H9 (cell line): ENCODE measurements around the gene SNPH. TPM values are rescaled to one million over a fixed set of nuclear protein-coding genes. Genes with fewer than 3 reads are reported as not detected.

ENCODE experiments used
- DNase-seq: peaks from one replicate; pipeline ENCODE4 v3.0.0-alpha.2; 2017
- H2AFZ ChIP-seq: one replicate; pipeline ENCODE4 v1.6.1; 2013; ENCODE audit warnings: mild to moderate bottlenecking, low read length, control low read depth, moderate library complexity
- H2AK5ac ChIP-seq: 2 replicates; pipeline ENCODE4 v1.6.1; 2013; ENCODE audit warnings: low read length, control low read depth, mixed read lengths; ENCODE audit not compliant: insufficient read length
- H2BK120ac ChIP-seq: one replicate; pipeline ENCODE4 v1.6.1; 2013; ENCODE audit warnings: low read depth, mild to moderate bottlenecking, low read length, control low read depth, inconsistent platforms; ENCODE audit not compliant: poor library complexity, severe bottlenecking
- H2BK12ac ChIP-seq: 2 replicates; pipeline ENCODE4 v1.6.1; 2013; ENCODE audit warnings: low read length, control low read depth, mixed read lengths, low read depth; ENCODE audit not compliant: insufficient read length
- H2BK15ac ChIP-seq: 2 replicates; pipeline ENCODE4 v1.6.1; 2013; ENCODE audit warnings: low read depth, low read length, control low read depth
- H2BK20ac ChIP-seq: one replicate; pipeline ENCODE4 v1.6.1; 2013; ENCODE audit warnings: low read depth, mild to moderate bottlenecking, low read length, control low read depth, inconsistent platforms; ENCODE audit not compliant: poor library complexity, severe bottlenecking
- H2BK5ac ChIP-seq: 2 replicates; pipeline ENCODE4 v1.6.1; 2013; ENCODE audit warnings: low read length, control low read depth, mixed read lengths; ENCODE audit not compliant: insufficient read length
- H3K14ac ChIP-seq: 2 replicates; pipeline ENCODE4 v1.6.1; 2013; ENCODE audit warnings: low read length, control low read depth; ENCODE audit not compliant: insufficient read depth
- H3K18ac ChIP-seq: 2 replicates; pipeline ENCODE4 v1.6.1; 2013; ENCODE audit warnings: low read depth, mild to moderate bottlenecking, mixed read lengths, low read length, control low read depth; ENCODE audit not compliant: insufficient read length
- H3K23ac ChIP-seq: 2 replicates; pipeline ENCODE4 v1.6.1; 2013; ENCODE audit warnings: low read length, control low read depth, mixed read lengths, low read depth; ENCODE audit not compliant: insufficient read length
- H3K23me2 ChIP-seq: 2 replicates; pipeline ENCODE4 v1.6.1; 2013; ENCODE audit warnings: low read depth, mild to moderate bottlenecking, mixed read lengths, low read length, control low read depth; ENCODE audit not compliant: insufficient read length, poor library complexity, severe bottlenecking
- H3K27ac ChIP-seq: 2 replicates; pipeline ENCODE4 v1.5.1; 2013; ENCODE audit warnings: low read length, control low read depth, mixed read lengths, low read depth; ENCODE audit not compliant: insufficient read length
- H3K27me3 ChIP-seq: 2 replicates; pipeline ENCODE4 v1.6.1; 2013; ENCODE audit warnings: low read length, control low read depth, inconsistent platforms; ENCODE audit not compliant: insufficient read depth
- H3K4ac ChIP-seq: 2 replicates; pipeline ENCODE4 v1.6.1; 2013; ENCODE audit warnings: low read depth, mild to moderate bottlenecking, control low read depth, inconsistent platforms, low read length, moderate library complexity
- H3K4me1 ChIP-seq: 2 replicates; pipeline ENCODE4 v1.6.1; 2013; ENCODE audit warnings: low read length, control low read depth, inconsistent platforms; ENCODE audit not compliant: insufficient read depth
- H3K4me2 ChIP-seq: 2 replicates; pipeline ENCODE4 v1.6.1; 2013; ENCODE audit warnings: low read length, control low read depth, mixed read lengths; ENCODE audit not compliant: insufficient read length, insufficient read depth
- H3K56ac ChIP-seq: 2 replicates; pipeline ENCODE4 v1.6.1; 2013; ENCODE audit warnings: low read depth, mild to moderate bottlenecking, mixed read lengths, low read length, control low read depth; ENCODE audit not compliant: insufficient read length
- H3K79me1 ChIP-seq: 2 replicates; pipeline ENCODE4 v1.6.1; 2013; ENCODE audit warnings: low read depth, mild to moderate bottlenecking, moderate library complexity, low read length, control low read depth, inconsistent platforms; ENCODE audit not compliant: insufficient read depth, poor library complexity, severe bottlenecking
- H3K79me2 ChIP-seq: 2 replicates; pipeline ENCODE4 v1.6.1; 2013; ENCODE audit warnings: low read length, control low read depth, inconsistent platforms; ENCODE audit not compliant: insufficient read depth
- H3K9ac ChIP-seq: 2 replicates; pipeline ENCODE4 v1.6.1; 2013; ENCODE audit warnings: low read length, control low read depth, mixed read lengths; ENCODE audit not compliant: insufficient read length; ENCODE audit errors: extremely low read depth
- H3K9me3 ChIP-seq: one replicate; pipeline ENCODE4 v1.6.1; 2013; ENCODE audit warnings: low read depth, low read length, inconsistent platforms; ENCODE audit not compliant: control insufficient read depth
- H3T11ph ChIP-seq: one replicate; pipeline ENCODE4 v1.6.1; 2013; ENCODE audit warnings: mild to moderate bottlenecking, low read length, control low read depth, inconsistent platforms
- H4K20me1 ChIP-seq: one replicate; pipeline ENCODE4 v1.6.1; 2013; ENCODE audit not compliant: control insufficient read depth, insufficient read length, insufficient read depth
- H4K5ac ChIP-seq: 2 replicates; pipeline ENCODE4 v1.6.1; 2013; ENCODE audit warnings: low read depth, mild to moderate bottlenecking, mixed read lengths, low read length, control low read depth; ENCODE audit not compliant: insufficient read length
- H4K8ac ChIP-seq: replicated peaks from 2 replicates; pipeline ENCODE4 v1.6.1; 2013; ENCODE audit warnings: low read length, control low read depth, mixed read lengths, low read depth; ENCODE audit not compliant: insufficient read length
- H4K91ac ChIP-seq: 2 replicates; pipeline ENCODE4 v1.6.1; 2013; ENCODE audit warnings: low read depth, mild to moderate bottlenecking, moderate library complexity, mixed read lengths, low read length, control low read depth; ENCODE audit not compliant: insufficient read length
- H3K27ac Mint-ChIP-seq, 3 experiments: 2 replicates in 2 of 3; 3 replicates in 1 of 3; pipeline ENCODE4 v1.8.0; 2020 to 2021; ENCODE audit warnings: mixed read lengths in 3 of 3, mild to moderate bottlenecking in 1 of 3, moderate library complexity in 1 of 3
- H3K27me3 Mint-ChIP-seq: 2 replicates; pipeline ENCODE4 v1.8.0; 2021; ENCODE audit warnings: low read depth, mild to moderate bottlenecking, moderate library complexity, mixed read lengths
- H3K36me3 Mint-ChIP-seq, 3 experiments: 2 replicates in 2 of 3; 3 replicates in 1 of 3; pipeline ENCODE4 v1.8.0; 2020 to 2021; ENCODE audit warnings: low read depth in 3 of 3, mixed read lengths in 3 of 3; ENCODE audit not compliant: insufficient read depth in 1 of 3
- H3K4me1 Mint-ChIP-seq, 2 experiments: 2 replicates each; pipeline ENCODE4 v1.8.0; 2020; ENCODE audit warnings: mixed read lengths in 2 of 2
- H3K4me3 Mint-ChIP-seq, 2 experiments: 2 replicates in 1 of 2; 3 replicates in 1 of 2; pipeline ENCODE4 v1.8.0; 2020 to 2021; ENCODE audit warnings: mild to moderate bottlenecking in 2 of 2, mixed read lengths in 2 of 2, moderate library complexity in 1 of 2
- H3K9me3 Mint-ChIP-seq, 2 experiments: 2 replicates in 1 of 2; 3 replicates in 1 of 2; pipeline ENCODE4 v1.8.0; 2020; ENCODE audit warnings: mild to moderate bottlenecking in 2 of 2, mixed read lengths in 2 of 2, moderate library complexity in 1 of 2
- WGBS: extraction: QIAGEN DNeasy Blood & Tissue Kit; methylation state at CpG from one replicate; pipeline ENCODE4 v1.1.7; 2013; ENCODE audit warnings: missing lambda C conversion rate, low lambda C conversion rate, mixed read lengths; ENCODE audit not compliant: insufficient read length; ENCODE audit errors: extremely low coverage; 5-methylcytosine and 5-hydroxymethylcytosine counted together
- total RNA-seq: library from RNA; stranded (reverse); gene quantifications from 2 replicates; pipeline ENCODE4 v1.2.1, GENCODE V29; 2021
- TF ChIP-seq, protein P1 (sequence below): fragments of 200-600 bp; sonication (generic); conservative IDR thresholded peaks from 3 replicates; pipeline ENCODE4 v1.8.0; 2021; ENCODE audit warnings: antibody characterized with exemption, mild to moderate bottlenecking

SNPH gene
- total RNA-seq, 1 experiment from 2014 or later, result 1.8 TPM

DNA sequence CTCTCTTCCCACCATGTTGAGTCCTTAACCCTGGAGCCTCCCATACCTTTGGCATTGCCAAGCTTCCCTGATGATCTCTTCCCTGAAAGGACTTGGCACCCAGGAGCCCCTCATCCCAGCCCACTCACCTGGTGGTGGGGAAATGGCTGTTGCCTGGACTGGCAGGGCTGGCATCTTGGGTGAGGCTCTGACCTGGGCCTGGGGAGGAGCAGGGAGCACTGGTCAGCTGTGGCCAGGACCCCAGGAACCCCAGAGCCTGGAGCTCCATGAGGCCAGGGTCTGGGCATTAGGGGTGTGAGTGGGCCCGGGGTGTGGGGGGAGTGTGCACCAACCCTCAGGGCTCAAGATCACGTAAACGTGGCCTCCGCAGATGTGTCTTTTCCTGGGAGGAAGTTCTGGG is 53.4 kb downstream of the SNPH start:
- Histone ChIP-seq H3K9me3 (no peaks in the 10 kb centered on the region), H4K20me1 (no peaks in the 10 kb centered on the region), H2AK5ac (no peak overlapping the region), H3K27ac (no peak overlapping the region), H4K91ac (no peak overlapping the region), H2BK20ac (no peak overlapping the region), H3K18ac (no peak overlapping the region), H2BK15ac (no peak overlapping the region), H3K4ac (no peak overlapping the region), H3K9ac (no peak overlapping the region), H3K14ac (no peak overlapping the region), H3K23me2 (no peaks in the 10 kb centered on the region), H4K5ac (no peak overlapping the region), H2BK120ac (no peak overlapping the region), H4K8ac (no peak overlapping the region), H3K23ac (no peak overlapping the region), H3K27me3 (no peaks in the 10 kb centered on the region), H3K56ac (no peak overlapping the region), H3K79me1 (no peaks in the 10 kb centered on the region), H3K79me2 (no peaks in the 10 kb centered on the region), H3K4me1 (no peaks in the 10 kb centered on the region), H2BK5ac (no peak overlapping the region), H2BK12ac (no peak overlapping the region), H3T11ph (no peak overlapping the region), H3K4me2 (no peak overlapping the region), H2AFZ (no peak overlapping the region)
- TF ChIP-seq, protein P1, sequence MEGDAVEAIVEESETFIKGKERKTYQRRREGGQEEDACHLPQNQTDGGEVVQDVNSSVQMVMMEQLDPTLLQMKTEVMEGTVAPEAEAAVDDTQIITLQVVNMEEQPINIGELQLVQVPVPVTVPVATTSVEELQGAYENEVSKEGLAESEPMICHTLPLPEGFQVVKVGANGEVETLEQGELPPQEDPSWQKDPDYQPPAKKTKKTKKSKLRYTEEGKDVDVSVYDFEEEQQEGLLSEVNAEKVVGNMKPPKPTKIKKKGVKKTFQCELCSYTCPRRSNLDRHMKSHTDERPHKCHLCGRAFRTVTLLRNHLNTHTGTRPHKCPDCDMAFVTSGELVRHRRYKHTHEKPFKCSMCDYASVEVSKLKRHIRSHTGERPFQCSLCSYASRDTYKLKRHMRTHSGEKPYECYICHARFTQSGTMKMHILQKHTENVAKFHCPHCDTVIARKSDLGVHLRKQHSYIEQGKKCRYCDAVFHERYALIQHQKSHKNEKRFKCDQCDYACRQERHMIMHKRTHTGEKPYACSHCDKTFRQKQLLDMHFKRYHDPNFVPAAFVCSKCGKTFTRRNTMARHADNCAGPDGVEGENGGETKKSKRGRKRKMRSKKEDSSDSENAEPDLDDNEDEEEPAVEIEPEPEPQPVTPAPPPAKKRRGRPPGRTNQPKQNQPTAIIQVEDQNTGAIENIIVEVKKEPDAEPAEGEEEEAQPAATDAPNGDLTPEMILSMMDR, result no peak
- H3K27me3 Mint-ChIP-seq, result peaks cover 29% of the 10 kb centered on the region
- no peaks in the 10 kb centered on the region for H3K36me3 Mint-ChIP-seq
- no CpG with 5 or more reads among the region's 4 CpGs for WGBS
- H3K27ac Mint-ChIP-seq, result no peak overlapping the region
- H3K9me3 Mint-ChIP-seq, result no peaks in the 10 kb centered on the region
- DNase-seq, result no peak
- no peaks in the 10 kb centered on the region for H3K4me1 Mint-ChIP-seq
- no peak overlapping the region for H3K4me3 Mint-ChIP-seq
